Tibial artery (tissue), 4 donors: ENCODE data around the gene SVOPL.

Source experiments
- DNase-seq, 2 donors: peaks; one replicate each; pipeline ENCODE4 v3.0.0-alpha.2; 2019
- H3K27ac ChIP-seq, 2 donors: fragments of 200-600 bp; sonication (generic) in 1 of 2; 1 replicate in 1 of 2; 2 replicates in 1 of 2; pipeline ENCODE4 v1.5.1; 2018 to 2019; ENCODE audit warnings: mild to moderate bottlenecking in 1 of 2
- H3K27me3 ChIP-seq, 2 donors: fragments of 200-600 bp; sonication (generic) in 1 of 2; one replicate each; pipeline versions ENCODE4 v1.5.1 to v1.6.0; 2016 to 2019
- H3K36me3 ChIP-seq, 3 donors: fragments of 200-600 bp; sonication (generic) in 2 of 3; one replicate each; pipeline ENCODE4 v1.5.1; 2016 to 2019; ENCODE audit warnings: mild to moderate bottlenecking in 2 of 3
- H3K4me1 ChIP-seq, 4 donors: fragments of 200-600 bp; sonication (generic) in 2 of 4; 1 replicate in 3 of 4; 2 replicates in 1 of 4; pipeline ENCODE4 v1.5.1; 2016 to 2019
- H3K4me3 ChIP-seq, 2 donors: fragments of 200-600 bp; sonication (generic) in 1 of 2; 1 replicate in 1 of 2; 2 replicates in 1 of 2; pipeline ENCODE4 v1.5.1; 2018 to 2019; ENCODE audit warnings: mild to moderate bottlenecking in 2 of 2
- H3K9me3 ChIP-seq, 3 donors: fragments of 200-600 bp; sonication (generic) in 1 of 3; one replicate each; pipeline ENCODE4 v1.5.1; 2016 to 2019
- intact Hi-C: fragments of 100-400 bp; cut with DNase I; formaldehyde crosslinking; loops from one replicate; pipeline ENCODE4 v1.15.0; 2023; ENCODE audit warnings: low total_unique reads
- TF ChIP-seq, protein P1 (sequence below), 2 experiments: fragments of 200-600 bp in 1 of 2; fragments of 450-650 bp in 1 of 2; IDR thresholded peaks; one replicate each; pipeline ENCODE4 v1.5.1; 2017 to 2019; ENCODE audit warnings: antibody characterized with exemption in 2 of 2, mild to moderate bottlenecking in 1 of 2, moderate library complexity in 1 of 2

Gene SVOPL

DNA sequence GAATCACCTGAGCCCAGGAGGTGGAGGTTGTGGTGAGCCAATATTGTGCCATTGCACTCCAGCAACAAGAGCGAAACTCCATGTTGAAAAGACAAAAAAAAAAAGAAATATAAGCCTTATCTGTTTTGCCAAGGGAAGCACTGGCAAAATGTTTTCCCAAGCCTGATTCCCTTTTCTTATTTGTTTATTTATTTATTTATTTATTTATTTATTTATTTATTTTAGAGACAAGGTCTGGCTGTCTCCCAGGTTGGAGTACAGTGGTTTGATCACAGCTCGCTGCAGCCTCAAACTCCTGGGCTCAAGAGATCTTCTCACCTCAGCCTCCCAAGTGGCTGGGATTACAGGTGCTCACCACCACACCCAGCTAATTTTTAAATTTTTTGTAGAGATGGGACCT, 44.2 kb downstream of the SVOPL start:
- no peaks in the 10 kb centered on the region for H3K4me1 ChIP-seq
- no peaks in the 10 kb centered on the region for H3K27me3 ChIP-seq
- no peak for DNase-seq
- H3K4me3 ChIP-seq: no peak overlapping the region
- TF ChIP-seq, protein P1, sequence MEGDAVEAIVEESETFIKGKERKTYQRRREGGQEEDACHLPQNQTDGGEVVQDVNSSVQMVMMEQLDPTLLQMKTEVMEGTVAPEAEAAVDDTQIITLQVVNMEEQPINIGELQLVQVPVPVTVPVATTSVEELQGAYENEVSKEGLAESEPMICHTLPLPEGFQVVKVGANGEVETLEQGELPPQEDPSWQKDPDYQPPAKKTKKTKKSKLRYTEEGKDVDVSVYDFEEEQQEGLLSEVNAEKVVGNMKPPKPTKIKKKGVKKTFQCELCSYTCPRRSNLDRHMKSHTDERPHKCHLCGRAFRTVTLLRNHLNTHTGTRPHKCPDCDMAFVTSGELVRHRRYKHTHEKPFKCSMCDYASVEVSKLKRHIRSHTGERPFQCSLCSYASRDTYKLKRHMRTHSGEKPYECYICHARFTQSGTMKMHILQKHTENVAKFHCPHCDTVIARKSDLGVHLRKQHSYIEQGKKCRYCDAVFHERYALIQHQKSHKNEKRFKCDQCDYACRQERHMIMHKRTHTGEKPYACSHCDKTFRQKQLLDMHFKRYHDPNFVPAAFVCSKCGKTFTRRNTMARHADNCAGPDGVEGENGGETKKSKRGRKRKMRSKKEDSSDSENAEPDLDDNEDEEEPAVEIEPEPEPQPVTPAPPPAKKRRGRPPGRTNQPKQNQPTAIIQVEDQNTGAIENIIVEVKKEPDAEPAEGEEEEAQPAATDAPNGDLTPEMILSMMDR (IDR thresholded peaks at IDR 0.05): no peak
- H3K27ac ChIP-seq: no peak overlapping the region
- H3K36me3 ChIP-seq: no peaks in the 10 kb centered on the region
- intact Hi-C loops: no loop called here
- H3K9me3 ChIP-seq: peaks cover 0 to 20% (median 7%) of the 10 kb centered on the region in 3 donors

DNA sequence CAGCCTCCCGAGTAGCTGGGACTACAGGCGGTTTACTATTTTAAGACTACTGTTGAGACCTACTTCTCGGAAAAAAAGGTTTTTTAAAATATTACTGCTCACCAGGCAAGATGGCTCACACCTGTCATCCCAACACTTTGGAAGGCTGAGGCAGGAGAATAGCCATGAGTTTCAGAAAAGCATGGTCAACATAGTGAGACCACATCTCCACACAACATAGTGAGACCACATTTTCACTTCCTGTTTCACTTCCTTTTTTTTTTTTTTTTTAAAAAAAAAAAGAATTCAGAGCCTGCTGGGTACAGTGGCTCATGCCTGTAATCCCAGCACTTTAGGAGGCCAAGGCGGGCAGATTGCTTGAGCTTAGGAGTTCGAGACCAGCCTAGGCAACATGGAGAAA, 46.5 kb downstream of the SVOPL start:
- H3K9me3 ChIP-seq: peaks cover 0 to 20% (median 7%) of the 10 kb centered on the region in 3 donors
- no peaks in the 10 kb centered on the region for H3K36me3 ChIP-seq
- no peaks in the 10 kb centered on the region for H3K27me3 ChIP-seq
- H3K27ac ChIP-seq: no peak overlapping the region
- no peak overlapping the region for H3K4me3 ChIP-seq
- DNase-seq: no peak
- TF ChIP-seq, protein P1 (IDR thresholded peaks at IDR 0.05): no peak
- no peaks in the 10 kb centered on the region for H3K4me1 ChIP-seq
- intact Hi-C loops: no loop called here

DNA sequence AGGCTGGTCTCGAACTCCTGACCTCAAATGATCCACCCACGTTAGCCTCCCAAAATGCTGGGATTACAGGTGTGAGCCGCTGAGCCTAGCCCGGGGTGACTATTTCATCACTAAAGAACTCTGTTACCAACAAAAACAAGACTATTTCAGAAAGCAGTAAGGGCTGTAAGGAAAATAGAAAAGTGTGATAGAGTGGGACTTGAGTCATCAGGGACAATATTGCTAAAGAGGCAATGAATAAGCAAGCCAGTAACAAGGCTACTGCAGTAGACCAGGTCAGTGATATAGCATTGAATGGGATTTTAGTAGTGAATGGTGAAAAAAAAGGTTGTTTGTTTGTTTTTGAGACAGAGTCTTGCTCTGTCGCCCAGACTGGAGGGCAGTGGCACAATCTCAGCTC, 51.7 kb downstream of the SVOPL start:
- TF ChIP-seq, protein P1 (IDR thresholded peaks at IDR 0.05): no peak
- Histone ChIP-seq H3K36me3 (no peaks in the 10 kb centered on the region), H3K4me1 (no peaks in the 10 kb centered on the region), H3K9me3 (peaks cover 0 to 13% (median 5%) of the 10 kb centered on the region in 3 donors), H3K27me3 (no peaks in the 10 kb centered on the region), H3K4me3 (no peak overlapping the region), H3K27ac (no peak overlapping the region)
- intact Hi-C loops: no loop called here
- no peak for DNase-seq

DNA sequence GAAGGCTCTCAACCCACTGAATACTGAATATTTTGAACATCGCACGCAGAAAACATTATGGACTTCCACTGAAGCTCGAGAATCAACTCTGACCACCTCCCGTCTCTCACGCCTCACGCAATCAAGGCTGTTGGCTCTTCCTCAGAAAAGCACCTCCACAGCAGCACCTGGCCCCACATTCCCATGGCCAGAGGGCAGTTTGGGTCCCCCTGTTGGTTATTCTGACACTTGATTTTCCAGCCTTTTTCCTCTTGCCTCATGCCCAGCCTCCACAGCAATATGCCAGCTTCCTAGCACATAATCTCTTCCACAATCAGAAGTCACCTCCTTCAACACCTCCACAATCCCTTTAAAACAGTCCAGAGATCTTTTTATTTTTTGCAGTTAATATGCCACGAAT, 55.9 kb downstream of the SVOPL start:
- intact Hi-C loops: no loop called here
- TF ChIP-seq, protein P1 (IDR thresholded peaks at IDR 0.05): no peak

DNA sequence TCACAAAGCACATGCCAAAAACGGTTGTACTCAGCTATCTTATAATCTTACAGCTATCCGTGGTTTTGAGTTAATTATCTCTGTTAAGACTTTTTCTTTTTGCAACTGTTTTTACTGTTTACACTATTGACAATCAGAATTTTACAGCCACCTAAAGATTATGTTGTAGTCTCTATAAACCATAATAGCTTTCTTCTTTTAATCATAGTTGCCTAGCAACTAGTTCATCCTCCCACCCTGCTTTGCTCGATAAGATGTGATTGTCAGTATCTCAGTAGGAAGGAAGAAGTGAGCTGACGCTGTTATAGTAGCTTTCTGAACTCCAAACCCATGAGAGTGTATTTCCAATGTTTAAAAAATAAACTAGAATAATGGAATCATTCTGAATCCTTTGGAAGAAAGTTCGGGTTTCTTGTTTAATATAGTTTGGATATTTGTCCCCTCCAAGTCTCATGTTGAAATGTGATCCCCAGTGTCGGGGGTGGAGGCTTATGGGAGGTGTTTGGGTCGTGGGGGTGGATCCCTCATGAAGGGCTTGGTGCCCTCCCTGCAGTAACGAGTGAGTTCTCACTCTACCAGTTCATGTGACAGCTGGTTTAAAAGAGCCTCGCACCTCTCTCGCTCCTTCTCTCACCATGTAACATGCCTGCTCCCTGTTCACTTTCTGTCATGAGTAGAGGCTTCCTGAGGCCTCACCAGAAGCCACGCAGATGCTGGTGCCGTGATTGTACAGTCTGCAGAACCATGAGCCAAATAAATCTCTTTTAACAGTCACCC, 68.1 kb downstream of the SVOPL start:
- intact Hi-C loops: no loop called here
- no peak overlapping the region for H3K4me3 ChIP-seq
- H3K36me3 ChIP-seq: no peaks in the 10 kb centered on the region
- TF ChIP-seq, protein P1 (IDR thresholded peaks at IDR 0.05): no peak
- no peaks in the 10 kb centered on the region for H3K27me3 ChIP-seq
- no peak for DNase-seq
- H3K9me3 ChIP-seq: no peaks in the 10 kb centered on the region
- no peaks in the 10 kb centered on the region for H3K4me1 ChIP-seq
- H3K27ac ChIP-seq: no peak overlapping the region

More for the DNA sequence above, 55.9 kb downstream of the SVOPL start:
- Histone ChIP-seq H3K4me1 (no peaks in the 10 kb centered on the region), H3K36me3 (no peaks in the 10 kb centered on the region), H3K9me3 (no peaks in the 10 kb centered on the region), H3K27me3 (no peaks in the 10 kb centered on the region), H3K27ac (no peak overlapping the region), H3K4me3 (no peak overlapping the region)
- DNase-seq: no peak
